SIG-M5 (cell line): Measurements from ENCODE around the gene ASIC4.

ENCODE experiments used
- DNase-seq: peaks from one replicate; lab custom pipeline; 2025; lab: John Stamatoyannopoulos, UW

ASIC4 gene

DNA sequence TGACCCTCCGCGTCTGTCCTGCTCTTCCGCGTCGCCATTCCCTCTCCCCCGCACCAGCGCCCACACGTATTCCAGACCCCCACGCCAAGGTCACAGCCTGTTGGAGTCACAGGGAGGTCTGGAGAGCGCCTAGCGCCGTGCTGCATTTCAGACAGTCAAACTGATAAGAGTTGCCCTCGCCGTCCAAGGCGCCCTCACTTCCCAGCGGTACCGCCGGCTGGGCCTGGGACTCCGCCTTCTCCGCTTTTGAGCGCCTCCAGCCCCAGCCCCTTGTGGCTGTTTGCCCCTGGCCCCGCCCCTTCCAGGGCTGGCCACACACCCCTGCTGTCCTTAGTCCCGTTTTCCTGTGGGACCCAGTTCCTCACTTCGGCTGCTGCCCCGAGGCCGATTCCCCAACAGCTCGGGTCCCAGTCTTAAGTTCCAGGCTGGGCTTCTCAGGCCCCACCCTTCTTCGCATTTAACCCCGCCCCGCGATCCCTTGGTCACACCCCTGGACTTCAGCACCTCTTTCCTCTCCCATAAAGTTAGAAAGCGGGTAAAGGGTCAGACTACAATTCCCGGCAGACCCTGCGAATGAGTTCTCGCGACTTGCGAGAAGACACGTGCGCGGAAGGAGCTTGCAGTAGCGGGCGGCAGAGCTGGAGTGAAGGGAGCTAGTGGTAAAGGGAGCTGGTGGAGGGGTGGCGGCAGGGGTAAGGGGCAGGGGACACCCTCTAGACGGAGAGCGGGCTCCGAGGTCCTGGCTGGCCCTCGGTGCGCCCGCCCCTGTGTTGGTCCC is 15.8 kb upstream of the ASIC4 start, which contains the start of gene GMPPA:
TSS of gene GMPPA (plus strand) at position 612 of the 778 bp plus-strand sequence. CDS start 1,085 bp downstream, outside the sequence.
- DNase-seq, result peak; percentile 92

- no peak for DNase-seq
Observed at GRCh38 chr2:219499058-219499307, 15.3 kb upstream of the ASIC4 start.

DNA sequence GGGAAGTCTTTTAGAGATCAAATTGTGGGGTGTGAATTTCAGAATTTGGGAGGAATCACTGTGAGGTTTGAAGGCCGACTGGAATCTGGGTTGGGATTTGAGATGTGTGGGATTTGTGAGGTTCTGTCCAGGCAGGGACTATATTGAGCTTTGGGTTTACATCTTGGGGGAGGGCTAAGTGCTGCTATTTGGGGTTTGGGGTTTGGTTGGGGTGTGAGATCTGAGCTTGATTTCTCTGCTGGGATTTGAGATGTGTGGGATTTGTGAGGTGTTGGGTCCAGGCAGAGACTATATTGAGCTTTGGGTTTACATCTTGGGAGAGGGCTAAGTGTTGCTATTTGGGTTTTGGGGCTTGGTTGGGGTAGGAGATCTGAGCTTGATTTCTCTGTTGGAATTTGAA is 14.7 kb upstream of the ASIC4 start:
- DNase-seq, result no peak

DNA sequence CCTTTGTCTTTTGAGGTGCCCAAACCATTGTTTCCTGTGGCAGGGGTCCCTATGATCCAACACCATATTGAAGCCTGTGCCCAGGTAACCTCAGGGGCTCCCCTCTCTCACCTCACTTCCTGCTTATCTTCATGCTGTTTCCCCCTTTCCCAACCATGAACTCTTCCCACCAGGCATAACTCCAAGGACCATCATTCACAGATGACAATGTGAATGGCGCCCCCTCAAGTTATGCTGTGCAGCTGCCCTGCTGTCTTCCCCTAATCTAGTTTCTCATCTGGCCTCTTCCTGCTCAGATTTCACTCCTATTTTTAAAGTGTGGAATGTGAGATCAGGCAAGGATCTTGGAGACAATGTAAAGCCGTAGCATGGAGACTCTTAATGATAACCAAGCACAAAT is 14.1 kb upstream of the ASIC4 start:
- no peak for DNase-seq

DNA sequence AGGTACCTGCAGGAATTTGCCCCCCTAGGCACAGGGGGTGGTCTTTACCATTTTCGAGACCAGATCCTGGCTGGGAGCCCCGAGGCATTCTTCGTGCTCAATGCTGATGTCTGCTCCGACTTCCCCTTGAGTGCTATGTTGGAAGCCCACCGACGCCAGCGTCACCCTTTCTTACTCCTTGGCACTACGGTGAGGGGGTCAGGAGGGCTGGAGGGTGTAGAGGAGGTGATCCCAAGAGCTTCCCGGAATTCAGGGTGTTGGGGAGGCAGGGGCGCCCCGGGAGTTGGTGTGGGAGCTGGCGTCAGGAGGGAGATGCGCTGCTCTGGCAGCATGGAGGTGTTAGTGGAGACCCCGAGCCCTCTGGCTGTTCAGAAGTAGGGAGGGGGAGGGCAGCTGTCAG is 12.4 kb upstream of the ASIC4 start:
- no peak for DNase-seq

- DNase-seq, result no peak
Observed at GRCh38 chr2:219502618-219503017, 11.7 kb upstream of the ASIC4 start.

GRCh38 chr2:219505585-219505984 is 8.7 kb upstream of the ASIC4 start:
- DNase-seq, result no peak

DNA sequence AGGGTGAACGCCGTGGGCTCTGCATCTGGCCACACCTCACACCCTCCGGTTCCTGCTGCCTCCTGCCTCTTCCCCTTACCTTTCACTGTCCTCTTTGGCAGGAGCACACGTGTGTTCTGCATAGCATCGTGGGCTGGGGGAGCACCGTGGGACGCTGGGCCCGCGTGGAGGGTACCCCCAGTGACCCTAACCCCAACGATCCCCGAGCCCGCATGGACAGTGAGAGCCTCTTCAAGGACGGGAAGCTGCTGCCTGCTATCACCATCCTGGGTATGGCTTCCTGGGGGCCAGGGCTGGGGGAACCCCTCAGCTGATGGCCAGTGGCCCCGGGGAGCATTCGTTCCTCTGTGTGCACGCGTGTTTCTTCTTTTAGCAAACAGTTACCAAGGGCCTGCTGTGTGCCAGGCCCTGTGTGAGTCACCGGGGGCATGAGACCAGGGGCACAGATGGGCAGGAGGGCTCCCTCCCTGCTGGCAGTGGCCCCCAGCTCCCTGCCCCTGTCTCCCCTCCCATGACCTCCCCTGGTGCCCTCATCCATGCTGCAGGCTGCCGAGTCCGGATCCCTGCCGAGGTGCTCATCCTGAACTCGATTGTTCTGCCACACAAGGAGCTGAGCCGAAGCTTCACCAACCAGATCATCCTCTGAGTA is 8.0 kb upstream of the ASIC4 start:
- no peak for DNase-seq

GRCh38 chr2:219506802-219507526 is 7.3 kb upstream of the ASIC4 start:
- no peak for DNase-seq

DNA sequence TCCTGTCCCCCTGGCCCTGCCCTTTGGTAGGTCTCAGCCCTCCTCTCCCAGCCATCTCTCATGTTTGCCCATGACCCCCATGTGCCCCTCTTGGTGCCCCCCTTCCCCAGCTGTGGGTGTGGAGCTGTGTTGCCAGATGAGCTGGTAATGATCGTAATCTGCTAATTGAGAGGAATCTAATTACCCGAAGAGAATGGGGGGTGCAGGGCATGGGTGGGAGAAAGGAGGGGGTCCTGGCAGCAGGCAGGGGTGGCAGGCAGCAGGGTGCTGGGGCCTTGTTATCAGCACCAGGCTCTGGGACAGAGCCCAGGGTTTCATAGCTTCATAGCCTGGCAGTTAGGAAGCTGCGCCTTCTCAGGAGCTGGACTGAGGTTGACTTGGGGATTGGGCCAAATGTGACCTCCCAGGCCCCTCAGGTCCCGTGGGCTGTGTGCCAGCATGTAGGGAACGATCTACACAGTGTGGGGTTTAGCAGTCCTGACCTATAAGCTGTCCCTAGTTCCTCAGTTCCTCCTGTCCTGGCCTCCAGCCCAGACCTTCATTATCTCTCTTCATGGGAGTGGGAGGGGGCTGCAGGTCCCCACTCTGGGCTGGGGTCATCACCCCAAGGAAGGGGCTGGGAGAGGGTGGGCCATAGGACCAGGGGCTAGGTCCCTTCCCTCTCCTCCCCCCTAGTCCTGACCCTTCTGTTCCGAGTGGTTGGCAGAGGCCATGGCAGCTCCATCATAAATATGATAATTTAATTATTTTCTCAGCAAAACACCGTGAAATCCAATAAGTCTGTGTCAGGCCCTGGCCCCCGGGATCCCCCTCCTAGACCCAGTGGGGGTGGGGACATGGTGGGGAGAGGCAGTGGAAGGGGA is 6.5 kb upstream of the ASIC4 start:
- DNase-seq, result no peak

DNA sequence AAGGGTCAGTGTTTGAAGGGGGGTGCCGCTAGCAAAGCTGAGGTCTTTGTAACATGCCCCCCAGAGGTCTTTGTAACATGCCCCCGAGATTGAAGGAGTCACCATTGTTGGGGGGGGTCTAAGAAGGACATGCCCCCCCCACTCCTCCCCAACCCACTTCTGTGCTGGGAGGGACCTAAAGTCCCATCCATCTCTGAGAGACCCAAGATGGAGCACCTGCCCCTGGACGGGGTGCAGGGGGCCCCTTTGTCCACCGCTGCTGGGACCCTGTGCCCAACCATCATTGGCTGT is 5.9 kb upstream of the ASIC4 start:
- DNase-seq, result no peak

GRCh38 chr2:219508971-219509779 is 5.1 kb upstream of the ASIC4 start:
- no peak for DNase-seq

- DNase-seq, result no peak
Observed at GRCh38 chr2:219509780-219510511, 4.3 kb upstream of the ASIC4 start.

GRCh38 chr2:219510512-219511135 is 3.7 kb upstream of the ASIC4 start:
- DNase-seq, result no peak

DNA sequence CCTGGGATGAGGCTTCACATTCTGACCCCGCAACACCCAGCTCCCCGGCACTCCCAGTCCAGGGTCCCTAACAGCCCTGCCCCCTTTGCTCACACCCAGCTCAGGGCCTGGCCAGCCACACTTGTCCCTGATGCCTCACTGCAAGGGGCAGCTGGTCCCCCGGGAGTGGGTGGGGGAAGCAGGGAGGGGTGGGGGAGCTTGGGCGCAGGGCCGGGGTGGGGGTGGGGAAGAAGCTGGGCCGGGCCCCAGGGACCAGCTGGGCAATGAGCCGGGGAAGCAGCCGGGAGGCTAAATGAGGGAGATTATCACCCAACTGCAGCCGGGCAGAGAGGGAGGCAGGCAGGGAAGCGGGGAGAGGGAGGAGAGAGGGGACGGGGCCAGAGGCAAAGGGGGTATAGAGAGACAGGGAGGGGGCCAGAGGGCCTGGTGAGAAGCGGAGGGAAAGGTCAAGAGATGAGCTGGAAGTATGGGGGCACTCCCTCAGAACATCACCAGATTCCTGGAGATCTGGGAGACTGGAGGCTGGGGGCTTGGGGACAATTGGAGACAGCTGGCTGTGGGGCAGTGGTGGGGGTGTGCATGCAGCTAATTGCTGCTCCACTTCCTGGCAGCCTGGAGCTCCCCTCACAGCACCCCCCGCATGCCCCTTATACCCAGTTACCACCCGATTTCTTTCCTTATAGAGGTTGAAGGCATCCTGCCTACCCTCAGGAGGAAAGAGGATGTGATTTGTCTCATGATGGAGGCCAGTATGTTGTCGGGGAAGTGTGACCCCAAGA is 2.5 kb upstream of the ASIC4 start:
- no peak for DNase-seq

DNA sequence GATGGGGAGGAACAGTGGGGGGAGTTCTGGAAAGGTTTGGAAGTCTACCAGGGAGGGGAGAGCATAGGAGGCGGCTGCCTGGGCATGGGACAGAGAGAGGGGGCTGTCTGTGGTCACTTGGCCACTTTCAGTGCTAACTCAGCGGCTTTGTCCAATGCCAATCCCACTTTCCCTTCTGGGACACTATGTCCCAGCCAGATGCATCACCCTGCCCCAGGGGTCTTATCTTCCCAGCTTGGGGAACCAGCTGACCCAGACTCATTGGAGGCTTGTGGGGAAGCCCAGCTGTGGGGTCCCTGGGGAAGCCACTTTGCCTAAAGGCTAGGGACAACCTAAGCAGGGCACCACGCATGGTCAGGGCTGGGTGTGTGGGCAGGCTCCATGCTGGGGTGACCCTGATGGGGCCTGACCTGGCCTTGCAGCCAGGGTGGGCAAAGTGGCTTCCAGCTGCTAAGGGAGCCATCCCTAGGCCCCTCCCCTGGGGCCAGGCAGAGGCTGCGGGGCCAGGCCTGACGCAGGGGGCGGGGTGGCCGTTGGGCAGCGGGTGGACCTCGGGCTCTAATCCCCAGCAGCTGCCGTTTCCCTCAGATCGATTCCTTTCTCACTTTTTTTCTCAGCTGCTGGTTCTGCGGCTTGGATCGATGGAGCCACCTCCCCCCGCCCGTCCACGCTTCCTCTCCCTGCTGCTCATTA is 1.6 kb upstream of the ASIC4 start:
- DNase-seq, result no peak

DNA sequence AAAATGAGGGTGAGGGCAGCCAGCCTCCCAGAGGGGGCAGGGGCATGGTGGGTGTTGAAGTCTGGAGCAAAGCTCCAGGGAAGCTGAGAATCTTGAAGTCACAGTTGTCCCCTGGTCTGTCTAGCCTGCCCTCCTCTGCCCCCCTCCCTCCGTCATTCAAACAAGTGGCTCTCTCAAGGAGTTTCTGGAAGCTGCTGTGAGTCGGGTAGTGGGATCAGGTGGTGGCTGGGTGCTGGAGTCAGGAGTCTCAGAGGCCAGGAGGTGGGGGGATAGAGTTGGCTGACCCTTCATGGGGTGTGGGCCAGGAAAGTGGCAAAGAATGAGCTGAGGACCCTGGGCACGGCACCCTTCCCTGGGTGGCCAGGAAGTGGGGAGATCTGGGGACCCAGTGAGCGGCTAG is 495 bp upstream of the ASIC4 start:
- DNase-seq, result no peak

- DNase-seq, result no peak
Observed at GRCh38 chr2:219514836-219515235, 554 bp downstream of the ASIC4 start.
